Progenitor cell of endocrine pancreas (in vitro differentiated cells): ENCODE results near the gene WT1. TPM values are rescaled to one million over a fixed set of nuclear protein-coding genes. Genes with fewer than 3 reads are reported as not detected.

ENCODE experiments used
- DNase-seq: peaks from one replicate; pipeline ENCODE4 v3.0.0; 2021; ENCODE audit warnings: low spot score; ENCODE audit not compliant: unreplicated experiment
- H3K27ac Mint-ChIP-seq: 2 replicates; pipeline ENCODE4 v1.8.0; 2021; ENCODE audit warnings: mild to moderate bottlenecking, moderate library complexity, mixed read lengths
- H3K27me3 Mint-ChIP-seq: 2 replicates; pipeline ENCODE4 v1.8.0; 2021; ENCODE audit warnings: mixed read lengths
- H3K36me3 Mint-ChIP-seq: 2 replicates; pipeline ENCODE4 v1.8.0; 2022; ENCODE audit warnings: mixed read lengths; ENCODE audit not compliant: insufficient read depth
- H3K4me1 Mint-ChIP-seq: 2 replicates; pipeline ENCODE4 v1.8.0; 2021; ENCODE audit warnings: low read depth, mixed read lengths
- H3K4me3 Mint-ChIP-seq: 2 replicates; pipeline ENCODE4 v1.8.0; 2021; ENCODE audit warnings: low read depth, mild to moderate bottlenecking, moderate library complexity, mixed read lengths
- H3K9me3 Mint-ChIP-seq: 2 replicates; pipeline ENCODE4 v1.8.0; 2021; ENCODE audit warnings: low read depth, mixed read lengths
- total RNA-seq: library from RNA; stranded (reverse); gene quantifications from 2 replicates; pipeline ENCODE4 v1.2.1, GENCODE V29; 2021
- TF ChIP-seq, protein P1 (sequence below): fragments of 200-600 bp; sonication (generic); IDR thresholded peaks from one replicate; pipeline ENCODE4 v1.5.0; 2021; ENCODE audit warnings: antibody characterized with exemption, mild to moderate bottlenecking; ENCODE audit not compliant: unreplicated experiment

Gene WT1
- total RNA-seq, 1 donor from 2014 or later: not detected

DNA sequence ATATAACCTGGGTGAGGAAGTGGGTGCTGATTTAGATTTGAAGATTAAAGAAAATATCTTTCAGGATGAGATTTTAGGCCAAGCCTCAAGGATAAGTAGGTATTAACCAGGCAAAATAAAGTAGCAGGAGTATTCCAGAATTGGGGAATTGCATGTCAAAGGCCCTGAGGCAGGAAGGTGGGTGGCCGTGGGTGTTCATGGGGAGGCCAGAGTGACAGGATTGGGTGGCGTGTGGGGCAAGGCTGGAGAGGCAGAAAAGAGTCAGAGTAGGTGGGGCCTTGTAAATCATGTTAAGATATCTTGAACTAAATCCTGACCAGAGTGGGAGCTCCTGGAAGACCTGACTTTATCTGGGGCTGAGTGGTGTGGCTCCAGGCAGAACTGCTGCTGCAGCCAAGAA is 19.7 kb upstream of the WT1 start:
- TF ChIP-seq, protein P1, sequence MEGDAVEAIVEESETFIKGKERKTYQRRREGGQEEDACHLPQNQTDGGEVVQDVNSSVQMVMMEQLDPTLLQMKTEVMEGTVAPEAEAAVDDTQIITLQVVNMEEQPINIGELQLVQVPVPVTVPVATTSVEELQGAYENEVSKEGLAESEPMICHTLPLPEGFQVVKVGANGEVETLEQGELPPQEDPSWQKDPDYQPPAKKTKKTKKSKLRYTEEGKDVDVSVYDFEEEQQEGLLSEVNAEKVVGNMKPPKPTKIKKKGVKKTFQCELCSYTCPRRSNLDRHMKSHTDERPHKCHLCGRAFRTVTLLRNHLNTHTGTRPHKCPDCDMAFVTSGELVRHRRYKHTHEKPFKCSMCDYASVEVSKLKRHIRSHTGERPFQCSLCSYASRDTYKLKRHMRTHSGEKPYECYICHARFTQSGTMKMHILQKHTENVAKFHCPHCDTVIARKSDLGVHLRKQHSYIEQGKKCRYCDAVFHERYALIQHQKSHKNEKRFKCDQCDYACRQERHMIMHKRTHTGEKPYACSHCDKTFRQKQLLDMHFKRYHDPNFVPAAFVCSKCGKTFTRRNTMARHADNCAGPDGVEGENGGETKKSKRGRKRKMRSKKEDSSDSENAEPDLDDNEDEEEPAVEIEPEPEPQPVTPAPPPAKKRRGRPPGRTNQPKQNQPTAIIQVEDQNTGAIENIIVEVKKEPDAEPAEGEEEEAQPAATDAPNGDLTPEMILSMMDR: no peak
- H3K27ac Mint-ChIP-seq: no peak overlapping the region
- H3K4me3 Mint-ChIP-seq: no peak overlapping the region
- H3K4me1 Mint-ChIP-seq: no peaks in the 10 kb centered on the region
- peaks cover 15% of the 10 kb centered on the region for H3K27me3 Mint-ChIP-seq
- no peaks in the 10 kb centered on the region for H3K9me3 Mint-ChIP-seq
- DNase-seq: no peak
- H3K36me3 Mint-ChIP-seq: no peaks in the 10 kb centered on the region

DNA sequence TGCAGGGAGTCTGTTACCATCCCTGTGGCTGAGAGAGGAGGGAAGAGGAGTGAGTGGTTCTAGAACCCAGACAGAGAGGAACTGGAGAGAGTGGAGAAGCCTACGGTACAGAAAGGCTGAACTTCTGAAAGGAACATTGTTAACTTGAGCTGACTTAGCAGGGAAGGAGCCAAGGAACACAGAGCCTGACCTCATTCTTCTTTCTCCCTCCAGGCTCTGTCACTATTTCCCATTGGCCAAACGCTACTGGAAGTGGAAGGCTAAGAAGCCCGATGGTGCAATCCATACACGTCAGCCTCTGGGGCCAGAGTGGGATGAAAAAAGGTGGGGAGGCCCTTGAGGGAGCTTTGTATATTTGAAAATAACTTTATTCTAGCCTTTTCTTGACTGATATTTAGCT is 16.5 kb upstream of the WT1 start:
- TF ChIP-seq, protein P1: no peak
- no peak overlapping the region for H3K4me3 Mint-ChIP-seq
- no peak for DNase-seq
- H3K9me3 Mint-ChIP-seq: no peaks in the 10 kb centered on the region
- H3K36me3 Mint-ChIP-seq: no peaks in the 10 kb centered on the region
- H3K27me3 Mint-ChIP-seq: peaks cover 32% of the 10 kb centered on the region
- H3K4me1 Mint-ChIP-seq: peaks cover 4% of the 10 kb centered on the region
- H3K27ac Mint-ChIP-seq: no peak overlapping the region

DNA sequence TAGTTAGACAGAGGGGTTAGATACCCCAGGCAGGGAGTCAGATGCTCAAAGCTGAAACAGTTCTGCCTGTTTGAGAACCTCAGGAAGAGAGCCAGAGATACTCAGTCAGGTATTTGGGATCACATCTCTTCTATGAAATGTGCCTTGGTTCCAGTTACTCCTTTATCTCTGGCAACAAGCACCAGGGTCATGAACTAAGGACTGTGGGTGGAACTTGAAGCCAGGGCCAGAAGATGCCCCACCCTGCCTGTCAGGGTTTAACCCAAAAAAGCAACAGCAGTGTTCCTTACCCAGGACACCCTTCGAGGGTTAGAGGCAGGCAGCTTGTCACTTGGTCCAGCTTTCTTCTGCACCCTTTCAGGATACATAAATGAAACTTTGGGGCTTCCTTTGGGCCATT is 15.0 kb upstream of the WT1 start:
- TF ChIP-seq, protein P1: no peak
- Mint-ChIP-seq H3K4me3 (no peak overlapping the region), H3K9me3 (no peaks in the 10 kb centered on the region), H3K4me1 (peaks cover 4% of the 10 kb centered on the region), H3K27ac (no peak overlapping the region), H3K27me3 (peaks cover 43% of the 10 kb centered on the region), H3K36me3 (no peaks in the 10 kb centered on the region)
- no peak for DNase-seq

DNA sequence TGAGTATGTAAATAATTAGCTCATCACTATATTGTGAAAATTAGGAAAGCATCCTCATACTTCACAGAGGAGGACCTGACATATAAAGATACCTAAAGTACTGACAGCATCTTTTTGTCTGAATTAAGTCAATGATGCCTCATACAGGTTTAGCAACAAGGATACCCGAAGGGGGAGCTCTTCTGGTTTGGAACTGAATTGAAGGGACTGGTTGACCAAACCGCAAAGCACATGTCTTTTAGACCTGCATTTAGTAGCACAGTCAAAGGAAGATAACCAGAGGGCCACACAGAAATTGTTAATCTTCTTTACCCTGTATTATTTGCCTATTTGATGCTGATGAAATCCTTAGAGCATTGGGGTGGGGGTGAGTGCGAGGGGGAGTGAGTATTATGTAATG is 12.9 kb upstream of the WT1 start:
- peaks cover 51% of the 10 kb centered on the region for H3K27me3 Mint-ChIP-seq
- DNase-seq: no peak
- no peaks in the 10 kb centered on the region for H3K9me3 Mint-ChIP-seq
- H3K27ac Mint-ChIP-seq: no peak overlapping the region
- TF ChIP-seq, protein P1: peak; percentile 48
- no peaks in the 10 kb centered on the region for H3K36me3 Mint-ChIP-seq
- H3K4me1 Mint-ChIP-seq: peaks cover 4% of the 10 kb centered on the region
- H3K4me3 Mint-ChIP-seq: no peak overlapping the region

DNA sequence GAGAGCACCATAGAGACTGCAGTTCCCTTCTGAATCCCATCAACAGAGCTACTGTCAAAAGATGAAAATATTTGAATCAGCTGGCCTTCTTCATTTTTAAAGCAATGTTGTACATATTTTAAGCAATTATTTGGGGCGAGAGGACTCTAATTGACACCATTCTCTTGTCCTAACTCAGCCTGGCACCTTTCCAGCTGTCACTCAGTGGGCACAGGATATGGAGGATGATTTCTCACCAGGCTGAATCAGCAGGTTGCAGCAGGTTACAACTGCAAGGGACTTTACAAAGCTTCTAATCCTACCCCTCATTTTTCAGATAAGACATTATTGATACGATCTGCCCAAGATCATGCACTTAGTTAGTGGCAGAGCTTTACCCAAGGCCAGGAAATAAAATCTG is 11.9 kb upstream of the WT1 start:
- H3K9me3 Mint-ChIP-seq: no peaks in the 10 kb centered on the region
- peaks cover 4% of the 10 kb centered on the region for H3K4me1 Mint-ChIP-seq
- DNase-seq: no peak
- TF ChIP-seq, protein P1: no peak
- no peak overlapping the region for H3K4me3 Mint-ChIP-seq
- H3K36me3 Mint-ChIP-seq: no peaks in the 10 kb centered on the region
- H3K27ac Mint-ChIP-seq: no peak overlapping the region
- H3K27me3 Mint-ChIP-seq: peaks cover 61% of the 10 kb centered on the region
